OCI-LY1 (cell line): Measurements from ENCODE around the gene VSIG10L2.

Experiments used
- CTCF ChIP-seq: fragments of 200-600 bp; sonication (generic), shearing (Covaris generic); IDR thresholded peaks from 2 replicates; pipeline ENCODE4 v1.5.1; 2017; ENCODE audit warnings: mild to moderate bottlenecking, antibody characterized with exemption, low read length, moderate library complexity, mixed read lengths
- EZH2 ChIP-seq: fragments of 200-600 bp; sonication (generic), shearing (Covaris generic); IDR thresholded peaks from 2 replicates; pipeline ENCODE4 v1.8.0; 2017; ENCODE audit warnings: borderline replicate concordance, mixed run types, mild to moderate bottlenecking, antibody characterized with exemption, low read length, moderate library complexity, mixed read lengths

GRCh38 chr11:125925804-125926203 lies 20.0 kb upstream of the VSIG10L2 start:
- TF ChIP-seq CTCF (no peak), EZH2 (no peak)
